CD4-positive, alpha-beta T cell (primary cell): ENCODE results near the gene ST14. TPM values are rescaled to one million over a fixed set of nuclear protein-coding genes. Genes with fewer than 3 reads are reported as not detected.
"Not testable (repeated sequence)": the region's sequence is repeated elsewhere in the genome, so short reads cannot be mapped to it uniquely, and the experiment has no call there.

Source experiments
- ATAC-seq: fragments of 200-7000 bp; cut with Tn5 transposase; one replicate; pipeline ENCODE4 v1.10.0; 2022; ENCODE audit warnings: mild to moderate bottlenecking; ENCODE audit not compliant: poor library complexity
- CTCF ChIA-PET: fragments of 350-600 bp; sonication (Branson Sonifier 250); formaldehyde crosslinking; loops from one replicate; lab custom pipeline; 2021; ENCODE audit warnings: antibody characterized with exemption, inconsistent platforms; lab: Charles Lee
- POLR2A ChIA-PET: fragments of 350-600 bp; sonication (Branson Sonifier 250); formaldehyde crosslinking; loops from one replicate; lab custom pipeline; 2021; ENCODE audit warnings: antibody characterized with exemption, inconsistent platforms; lab: Charles Lee
- DNase-seq, 14 experiments: peaks; one replicate each; pipeline ENCODE4 v3.0.0-alpha.2; 2013 to 2020; ENCODE audit warnings: mixed read lengths in 2 of 14
- H3K27ac ChIP-seq, 2 donors: one replicate each; pipeline versions ENCODE4 v1.5.1 to v1.7.0; 2013; ENCODE audit warnings: low read length in 2 of 2, low read depth in 1 of 2, mild to moderate bottlenecking in 1 of 2
- H3K27me3 ChIP-seq, 2 experiments: 1 replicate in 1 of 2; 2 replicates in 1 of 2; pipeline versions ENCODE4 v1.6.1 to v1.7.0; 2013; ENCODE audit warnings: low read length in 2 of 2, control low read depth in 1 of 2, mild to moderate bottlenecking in 1 of 2, moderate library complexity in 1 of 2; ENCODE audit not compliant: insufficient read depth in 2 of 2, control insufficient read depth in 1 of 2
- H3K36me3 ChIP-seq: one replicate; pipeline ENCODE4 v1.6.1; 2013; ENCODE audit warnings: low read length, control low read depth; ENCODE audit not compliant: insufficient read depth
- H3K4me1 ChIP-seq: one replicate; pipeline ENCODE4 v1.6.1; 2013; ENCODE audit warnings: low read length, control low read depth; ENCODE audit not compliant: insufficient read depth
- H3K4me3 ChIP-seq: one replicate; pipeline ENCODE4 v1.5.1; 2013; ENCODE audit warnings: mild to moderate bottlenecking, low read length, moderate library complexity
- H3K9me3 ChIP-seq, 2 experiments: 1 replicate in 1 of 2; 2 replicates in 1 of 2; pipeline versions ENCODE4 v1.6.1 to v1.7.0; 2013; ENCODE audit warnings: low read length in 2 of 2, mild to moderate bottlenecking in 2 of 2, control low read depth in 1 of 2, moderate library complexity in 1 of 2; ENCODE audit not compliant: control insufficient read depth in 1 of 2, insufficient read depth in 1 of 2
- H3K27ac Mint-ChIP-seq: one replicate; pipeline ENCODE4 v1.8.0; 2020; ENCODE audit warnings: mixed read lengths
- H3K27me3 Mint-ChIP-seq: one replicate; pipeline ENCODE4 v1.8.0; 2021; ENCODE audit warnings: mixed read lengths
- H3K36me3 Mint-ChIP-seq: one replicate; pipeline ENCODE4 v1.8.0; 2021; ENCODE audit warnings: low read depth, mixed read lengths
- H3K4me1 Mint-ChIP-seq: one replicate; pipeline ENCODE4 v1.8.0; 2021; ENCODE audit warnings: low read depth, mixed read lengths
- H3K4me3 Mint-ChIP-seq: one replicate; pipeline ENCODE4 v1.8.0; 2020; ENCODE audit warnings: mild to moderate bottlenecking, mixed read lengths
- H3K9me3 Mint-ChIP-seq: one replicate; pipeline ENCODE4 v1.8.0; 2020; ENCODE audit warnings: mixed read lengths
- CTCF ChIP-seq: fragments of 200-600 bp; IDR thresholded peaks from one replicate; pipeline ENCODE4 v1.8.0; 2022; ENCODE audit warnings: antibody characterized with exemption, mild to moderate bottlenecking
- intact Hi-C, 2 experiments: fragments of 100-400 bp; cut with DNase I in 1 of 2; cut with micrococcal nuclease in 1 of 2; formaldehyde crosslinking; loops; one replicate each; pipeline versions ENCODE4 v1.15.1 to v1.9.0; 2023 to 2025; cut with DNase I, micrococcal nuclease
- total RNA-seq, 174 experiments: library from RNA in 2 of 174; stranded (reverse) in 2 of 174; gene quantifications; one replicate each; pipeline ENCODE4 v1.2.3 and lab custom pipeline; 2021 to 2026

Gene ST14
- total RNA-seq, 2 experiments from 2014 or later, result 0.25 to 0.31 TPM

GRCh38 chr11:130170345-130170744 lies 10.8 kb downstream of the ST14 start:
- H3K4me1 Mint-ChIP-seq, result no peaks in the 10 kb centered on the region
- H3K9me3 Mint-ChIP-seq, result peaks cover 3% of the 10 kb centered on the region
- Histone ChIP-seq H3K4me3 (no peak overlapping the region), H3K4me1 (no peaks in the 10 kb centered on the region), H3K36me3 (no peaks in the 10 kb centered on the region), H3K9me3 (peaks cover 0 to 8% of the 10 kb centered on the region in 2 experiments), H3K27ac (no peak overlapping the region), H3K27me3 (peaks cover 4 to 7% of the 10 kb centered on the region in 2 experiments)
- POLR2A ChIA-PET, result no interaction called here
- peaks cover 44% of the 10 kb centered on the region for H3K27me3 Mint-ChIP-seq
- H3K27ac Mint-ChIP-seq, result no peak overlapping the region
- H3K36me3 Mint-ChIP-seq, result no peaks in the 10 kb centered on the region
- DNase-seq, result no peak
- intact Hi-C loops, result no loop called here
- TF ChIP-seq CTCF, result no peak
- no peak for ATAC-seq
- no peak overlapping the region for H3K4me3 Mint-ChIP-seq
- CTCF ChIA-PET, result no interaction called here

- DNase-seq (no peak), ATAC-seq (no peak)
- H3K36me3 ChIP-seq, result no peaks in the 10 kb centered on the region
- intact Hi-C loops, result no loop called here
- H3K27ac ChIP-seq, result no peak overlapping the region
- no peaks in the 10 kb centered on the region for H3K36me3 Mint-ChIP-seq
- H3K27ac Mint-ChIP-seq, result no peak overlapping the region
- H3K9me3 Mint-ChIP-seq, result peaks cover 3% of the 10 kb centered on the region
- H3K27me3 ChIP-seq, result peaks cover under 1 to 4% of the 10 kb centered on the region in 2 experiments
- TF ChIP-seq CTCF, result no peak
- no peaks in the 10 kb centered on the region for H3K4me1 Mint-ChIP-seq
- ChIA-PET POLR2A (no interaction called here), CTCF (interaction anchor here (0.6 kb wide), 3 partner anchors 247 to 515 kb away, joined by 3 to 4 read pairs (median 3); no protein-coding TSS in a partner anchor)
- no peak overlapping the region for H3K4me3 Mint-ChIP-seq
- H3K4me1 ChIP-seq, result no peaks in the 10 kb centered on the region
- H3K4me3 ChIP-seq, result no peak overlapping the region
- H3K9me3 ChIP-seq, result peaks cover 0 to 8% of the 10 kb centered on the region in 2 experiments
- peaks cover 36% of the 10 kb centered on the region for H3K27me3 Mint-ChIP-seq
These were observed 12.0 kb downstream of the ST14 start for GRCh38 chr11:130171534-130171933.

DNA sequence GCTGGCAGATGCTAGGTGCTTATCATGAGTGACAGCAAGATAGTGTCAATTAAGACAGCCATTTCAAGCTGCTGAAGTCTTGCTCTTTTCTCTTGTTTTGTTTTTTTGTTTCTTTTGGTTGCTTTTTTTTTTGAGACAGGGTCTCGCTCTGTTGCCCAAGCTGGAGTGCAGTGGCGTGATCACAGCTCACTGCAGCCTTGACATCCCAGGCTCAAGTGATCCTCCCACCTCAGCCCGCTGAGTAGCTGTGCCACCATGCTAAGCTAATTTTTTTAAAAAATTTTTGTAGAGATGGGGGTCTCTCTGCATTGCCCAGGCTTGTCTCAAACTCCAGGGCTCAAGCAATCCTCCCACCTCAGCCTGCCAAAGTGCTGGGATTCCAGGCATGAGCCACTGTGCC lies 12.4 kb downstream of the ST14 start:
- DNase-seq, H3K27me3 ChIP-seq, POLR2A ChIA-PET, H3K36me3 Mint-ChIP-seq, intact Hi-C loops, H3K9me3 Mint-ChIP-seq, H3K36me3 ChIP-seq, H3K4me3 ChIP-seq, H3K4me1 ChIP-seq, H3K27ac ChIP-seq, H3K27ac Mint-ChIP-seq, ATAC-seq, H3K9me3 ChIP-seq, H3K4me1 Mint-ChIP-seq, H3K4me3 Mint-ChIP-seq: not testable (repeated sequence)
- CTCF ChIA-PET, result interaction anchor here (0.6 kb wide), 4 partner anchors 225 to 515 kb away, joined by 3 to 4 read pairs (median 3); no protein-coding TSS in a partner anchor
- peaks cover 35% of the 10 kb centered on the region for H3K27me3 Mint-ChIP-seq

DNA sequence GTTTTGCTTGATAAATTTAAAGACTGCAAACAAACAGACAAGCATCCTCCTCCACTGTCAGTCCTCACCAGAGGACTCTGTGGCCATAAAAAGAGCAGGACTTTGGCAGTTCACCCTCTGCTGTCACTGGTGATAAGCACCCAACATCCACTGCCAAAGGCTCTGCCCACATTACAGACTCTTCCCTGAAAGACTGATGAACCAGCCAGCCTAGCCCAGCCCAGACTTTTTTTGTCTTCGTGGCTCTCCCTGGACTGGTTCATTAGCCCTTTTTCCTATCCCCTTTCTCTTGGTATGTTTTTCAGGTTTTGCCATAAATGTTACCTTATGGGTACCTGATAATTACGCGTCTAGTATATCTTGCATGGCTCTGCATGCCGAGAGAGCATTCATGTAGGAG lies 15.1 kb downstream of the ST14 start:
- no peak overlapping the region for H3K4me3 Mint-ChIP-seq
- Histone ChIP-seq H3K27ac (no peak overlapping the region), H3K4me1 (no peaks in the 10 kb centered on the region), H3K27me3 (peaks cover 0 to 6% of the 10 kb centered on the region in 2 experiments), H3K9me3 (peaks cover 0 to 8% of the 10 kb centered on the region in 2 experiments), H3K36me3 (no peaks in the 10 kb centered on the region), H3K4me3 (no peak overlapping the region)
- ATAC-seq (no peak), DNase-seq (no peak)
- intact Hi-C loops, result no loop called here
- TF ChIP-seq CTCF, result no peak
- CTCF ChIA-PET, result no interaction called here
- POLR2A ChIA-PET, result no interaction called here
- no peaks in the 10 kb centered on the region for H3K36me3 Mint-ChIP-seq
- peaks cover 18% of the 10 kb centered on the region for H3K27me3 Mint-ChIP-seq
- no peak overlapping the region for H3K27ac Mint-ChIP-seq
- peaks cover 3% of the 10 kb centered on the region for H3K9me3 Mint-ChIP-seq
- no peaks in the 10 kb centered on the region for H3K4me1 Mint-ChIP-seq
